K562 (cell line): ENCODE measurements around the gene CAPZB. TPM values are rescaled to one million over a fixed set of nuclear protein-coding genes. Genes with fewer than 3 reads are reported as not detected.

Experiments used
- ADNP ChIP-seq: fragments of 200-800 bp; sonication (Bioruptor generic); IDR thresholded peaks from 2 replicates; pipeline ENCODE4 v1.6.1; 2016; ENCODE audit warnings: missing genetic modification characterization, missing compliant biosample characterization
- CBX1 ChIP-seq: sonication (generic); IDR thresholded peaks from 2 replicates; pipeline ENCODE4 v1.6.1; 2016; ENCODE audit warnings: antibody characterized with exemption, low read depth, mild to moderate bottlenecking
- CHD4 ChIP-seq: fragments of 200-600 bp; sonication (generic); IDR thresholded peaks from 3 replicates; pipeline ENCODE4 v1.6.1; 2012; ENCODE audit warnings: low read depth, mild to moderate bottlenecking, mixed read lengths, low read length, inconsistent platforms; ENCODE audit not compliant: insufficient read depth, insufficient replicate concordance, poor library complexity, severe bottlenecking
- ELF4 ChIP-seq: fragments of 450-650 bp; formaldehyde crosslinking; IDR thresholded peaks from 2 replicates; pipeline ENCODE4 v1.4.0; 2022; ENCODE audit warnings: missing genetic modification characterization
- FOSL1 ChIP-seq: fragments of 200-800 bp; sonication (Bioruptor generic); conservative IDR thresholded peaks from 2 replicates; pipeline ENCODE4 v1.6.1; 2016; ENCODE audit warnings: missing genetic modification characterization, missing compliant biosample characterization
- GABPB1 ChIP-seq: sonication (generic); formaldehyde crosslinking; IDR thresholded peaks from 2 replicates; pipeline ENCODE4 v1.8.0; 2022; ENCODE audit warnings: mild to moderate bottlenecking, missing genetic modification reagents
- ID3 ChIP-seq, 2 experiments: fragments of 250-450 bp in 1 of 2; fragments of 450-650 bp in 1 of 2; sonication (Bioruptor Pico) in 1 of 2; IDR thresholded peaks; 2 replicates each; pipeline versions ENCODE4 v1.6.1 to v1.8.0; 2016 to 2021; ENCODE audit warnings: mild to moderate bottlenecking in 2 of 2, moderate library complexity in 2 of 2, missing compliant biosample characterization in 1 of 2, missing genetic modification characterization in 1 of 2
- IRF2 ChIP-seq: sonication (generic); formaldehyde crosslinking; IDR thresholded peaks from 2 replicates; pipeline ENCODE4 v1.8.1; 2022; ENCODE audit warnings: mild to moderate bottlenecking, missing genetic modification reagents
- NR2C2 ChIP-seq, 2 experiments: fragments of 200-800 bp in 1 of 2; sonication (Bioruptor generic) in 1 of 2; sonication (generic) in 1 of 2; formaldehyde crosslinking in 1 of 2; IDR thresholded peaks; 2 replicates each; pipeline versions ENCODE4 v1.6.1 to v1.8.0; 2016 to 2022; ENCODE audit warnings: mild to moderate bottlenecking in 1 of 2, missing compliant biosample characterization in 1 of 2, missing genetic modification characterization in 1 of 2, missing genetic modification reagents in 1 of 2
- POLR2B ChIP-seq: fragments of 450-650 bp; IDR thresholded peaks from 2 replicates; pipeline ENCODE4 v1.6.1; 2018; ENCODE audit warnings: low read depth; ENCODE audit not compliant: partially characterized antibody
- POLR2G ChIP-seq: fragments of 200-400 bp; formaldehyde crosslinking; IDR thresholded peaks from 2 replicates; pipeline ENCODE4 v1.6.1; 2017; ENCODE audit warnings: low read depth, mild to moderate bottlenecking, antibody characterized with exemption, low read length, moderate library complexity
- RBM25 ChIP-seq: fragments of 200-400 bp; formaldehyde crosslinking; IDR thresholded peaks from 2 replicates; pipeline ENCODE4 v1.6.1; 2018; ENCODE audit warnings: low read length, low read depth, moderate library complexity; ENCODE audit not compliant: severe bottlenecking
- RCOR1 ChIP-seq, 2 experiments: IDR thresholded peaks; 2 replicates each; pipeline ENCODE4 v1.6.1; 2012; ENCODE audit warnings: low read depth in 2 of 2, low read length in 2 of 2, borderline replicate concordance in 1 of 2, improper control_type of control experiment in 1 of 2
- YBX1 ChIP-seq: fragments of 450-650 bp; IDR thresholded peaks from 2 replicates; pipeline ENCODE4 v1.7.1; 2016; ENCODE audit warnings: mild to moderate bottlenecking
- ZFP36 ChIP-seq: fragments of 150-350 bp; IDR thresholded peaks from 2 replicates; pipeline ENCODE4 v1.6.1; 2018; ENCODE audit warnings: low read length, low read depth; ENCODE audit not compliant: partially characterized antibody
- ZNF253 ChIP-seq: fragments of 250-450 bp; sonication (Bioruptor Pico); conservative IDR thresholded peaks from 2 replicates; pipeline ENCODE4 v1.6.1; 2021; ENCODE audit warnings: mild to moderate bottlenecking
- ZNF316 ChIP-seq: fragments of 450-650 bp; IDR thresholded peaks from 2 replicates; pipeline ENCODE4 v1.6.1; 2016
- polyA plus RNA-seq, 8 experiments: library from polyadenylated mRNA; depleted of rRNA in 4 of 8; stranded (reverse) in 5 of 8; unstranded in 3 of 8; fragments of >200 nt; fragmentation: Nextera tagmentation in 2 of 8; fragmentation: Illumina TruSeq in 1 of 8; extraction: Ambion mirVana in 2 of 8; extraction: Trizol in 1 of 8; gene quantifications; 2 replicates each; pipeline versions ENCODE4 v1.2.1 to v1.2.3, GENCODE V29; 2011 to 2014; ENCODE audit warnings: inconsistent platforms in 1 of 8, missing spikeins in 1 of 8
- total RNA-seq, 7 experiments: library from RNA; depleted of rRNA in 6 of 7; stranded (reverse); fragments of >200 nt in 6 of 7; fragmentation: Illumina TruSeq in 2 of 7; extraction: Trizol in 2 of 7; gene quantifications; 2 replicates each; pipeline versions ENCODE4 v1.2.1 to v1.2.3, GENCODE V29; 2011 to 2021; ENCODE audit warnings: low replicate concordance in 1 of 7
- TF ChIP-seq, protein P1 (sequence below): sonication (generic); formaldehyde crosslinking; IDR thresholded peaks from 2 replicates; pipeline ENCODE4 v1.9.0; 2022; ENCODE audit warnings: mild to moderate bottlenecking, missing genetic modification reagents
- TF ChIP-seq, protein P2 (sequence below): sonication (generic); formaldehyde crosslinking; IDR thresholded peaks from 2 replicates; pipeline ENCODE4 v1.8.0; 2022; ENCODE audit warnings: mild to moderate bottlenecking, missing genetic modification reagents

The CAPZB gene
- total and polyA plus RNA-seq, 9 of the 15 experiments (the other 6 are each of a cell fraction or from before 2014, with no cell fraction given), result 57.6 to 297 (median 125) TPM

- TF ChIP-seq GABPB1 (peak; percentile 75), POLR2B (no peak), CHD4 (peak; percentile 84), CBX1 (peak; percentile 72; the same call in 1 of the 2 replicates), ADNP (tag) (peak; percentile 83), YBX1 (no peak), RBM25 (peak; percentile 96), ZNF316 (peak; percentile 63; the same call in 1 of the 2 replicates), NR2C2 (CRISPR knock-in tag; IDR thresholded peaks at IDR 0.05) (peak; percentile 73), NR2C2 (tag; IDR thresholded peaks at IDR 0.05) (no peak), RCOR1 (IDR thresholded peaks at IDR 0.05; ENCODE audit: borderline replicate concordance in 1 of 2, low read depth in 2 of 2, low read length in 2 of 2) (0 out of 4 replicates have a peak, but pooled peaks of 1 of the 2 experiments have one; percentile 21), ZFP36 (peak; percentile 92), ZNF253 (CRISPR knock-in tag) (no peak), POLR2G (peak; percentile 47; the same call in 1 of the 2 replicates), IRF2 (CRISPR knock-in tag) (0 out of 2 replicates have a peak, but pooled peaks have one; percentile 23), FOSL1 (tag) (no peak), ID3 (CRISPR knock-in tag; IDR thresholded peaks at IDR 0.05) (no peak), ID3 (tag; IDR thresholded peaks at IDR 0.05) (0 out of 2 replicates have a peak, but pooled peaks have one; percentile 13), ELF4 (no peak)
- TF ChIP-seq, protein P1, sequence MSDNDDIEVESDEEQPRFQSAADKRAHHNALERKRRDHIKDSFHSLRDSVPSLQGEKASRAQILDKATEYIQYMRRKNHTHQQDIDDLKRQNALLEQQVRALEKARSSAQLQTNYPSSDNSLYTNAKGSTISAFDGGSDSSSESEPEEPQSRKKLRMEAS, result peak; percentile 29; the same call in 1 of the 2 replicates
- TF ChIP-seq, protein P2, sequence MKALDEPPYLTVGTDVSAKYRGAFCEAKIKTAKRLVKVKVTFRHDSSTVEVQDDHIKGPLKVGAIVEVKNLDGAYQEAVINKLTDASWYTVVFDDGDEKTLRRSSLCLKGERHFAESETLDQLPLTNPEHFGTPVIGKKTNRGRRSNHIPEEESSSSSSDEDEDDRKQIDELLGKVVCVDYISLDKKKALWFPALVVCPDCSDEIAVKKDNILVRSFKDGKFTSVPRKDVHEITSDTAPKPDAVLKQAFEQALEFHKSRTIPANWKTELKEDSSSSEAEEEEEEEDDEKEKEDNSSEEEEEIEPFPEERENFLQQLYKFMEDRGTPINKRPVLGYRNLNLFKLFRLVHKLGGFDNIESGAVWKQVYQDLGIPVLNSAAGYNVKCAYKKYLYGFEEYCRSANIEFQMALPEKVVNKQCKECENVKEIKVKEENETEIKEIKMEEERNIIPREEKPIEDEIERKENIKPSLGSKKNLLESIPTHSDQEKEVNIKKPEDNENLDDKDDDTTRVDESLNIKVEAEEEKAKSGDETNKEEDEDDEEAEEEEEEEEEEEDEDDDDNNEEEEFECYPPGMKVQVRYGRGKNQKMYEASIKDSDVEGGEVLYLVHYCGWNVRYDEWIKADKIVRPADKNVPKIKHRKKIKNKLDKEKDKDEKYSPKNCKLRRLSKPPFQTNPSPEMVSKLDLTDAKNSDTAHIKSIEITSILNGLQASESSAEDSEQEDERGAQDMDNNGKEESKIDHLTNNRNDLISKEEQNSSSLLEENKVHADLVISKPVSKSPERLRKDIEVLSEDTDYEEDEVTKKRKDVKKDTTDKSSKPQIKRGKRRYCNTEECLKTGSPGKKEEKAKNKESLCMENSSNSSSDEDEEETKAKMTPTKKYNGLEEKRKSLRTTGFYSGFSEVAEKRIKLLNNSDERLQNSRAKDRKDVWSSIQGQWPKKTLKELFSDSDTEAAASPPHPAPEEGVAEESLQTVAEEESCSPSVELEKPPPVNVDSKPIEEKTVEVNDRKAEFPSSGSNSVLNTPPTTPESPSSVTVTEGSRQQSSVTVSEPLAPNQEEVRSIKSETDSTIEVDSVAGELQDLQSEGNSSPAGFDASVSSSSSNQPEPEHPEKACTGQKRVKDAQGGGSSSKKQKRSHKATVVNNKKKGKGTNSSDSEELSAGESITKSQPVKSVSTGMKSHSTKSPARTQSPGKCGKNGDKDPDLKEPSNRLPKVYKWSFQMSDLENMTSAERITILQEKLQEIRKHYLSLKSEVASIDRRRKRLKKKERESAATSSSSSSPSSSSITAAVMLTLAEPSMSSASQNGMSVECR (CRISPR knock-in tag), result peak; percentile 4; the same call in 1 of the 2 replicates
Measured at GRCh38 chr1:19325958-19326747, 159.2 kb downstream of the CAPZB start (continued).
